A549 treated with GW870086 at 1 μM for 4 hours (cell line): ENCODE results near the gene ENPP3. TPM values are rescaled to one million over a fixed set of nuclear protein-coding genes. Genes with fewer than 3 reads are reported as not detected.

Source experiments
- total RNA-seq: library from RNA; stranded (reverse); fragments of 200-300 nt; extraction: Qiagen RNA extraction; gene quantifications from 5 replicates; pipeline ENCODE4 v1.2.3, GENCODE V29; 2022; ENCODE audit warnings: low read depth

The ENPP3 gene
- total RNA-seq, result 0.05 TPM in 1 of 5 replicates, not detected in the others

DNA sequence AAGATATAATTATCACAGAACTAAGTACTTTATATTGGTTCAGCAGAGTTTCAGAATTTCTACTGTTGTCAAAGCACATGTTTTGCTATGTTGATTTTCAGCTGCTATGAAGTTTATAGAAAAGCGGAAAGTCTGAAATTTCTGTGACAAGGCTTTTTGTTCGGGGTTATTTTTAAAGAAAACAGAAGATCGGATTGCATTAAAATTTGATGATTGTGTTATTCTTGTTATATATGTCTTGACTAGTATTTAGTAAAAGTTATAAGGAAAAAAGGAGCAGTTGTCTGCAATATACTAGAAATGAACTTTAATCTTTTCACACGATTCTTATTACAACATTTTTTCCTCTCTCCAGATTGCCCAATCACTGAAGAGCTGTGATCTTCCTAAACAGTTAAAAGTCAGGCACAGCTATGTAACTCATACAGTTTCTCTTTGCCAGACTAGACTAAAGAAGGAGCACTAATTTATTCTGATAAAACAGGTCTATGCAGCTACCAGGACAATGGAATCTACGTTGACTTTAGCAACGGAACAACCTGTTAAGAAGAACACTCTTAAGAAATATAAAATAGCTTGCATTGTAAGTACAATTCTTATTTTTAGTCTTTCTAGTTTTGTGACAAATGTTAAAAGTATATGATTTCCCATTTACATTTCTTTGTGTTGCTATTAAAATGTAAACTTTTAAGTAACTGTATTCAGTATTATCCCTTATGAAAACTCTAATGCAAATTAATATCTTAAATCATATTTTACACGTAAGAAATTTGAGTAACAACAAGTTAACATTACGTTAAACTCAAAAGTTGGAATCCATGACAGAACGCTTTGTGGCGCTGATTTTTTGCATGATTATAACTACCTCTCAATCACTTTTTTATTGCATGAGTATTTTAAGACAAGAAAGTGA is at the start of gene ENPP3:
ENPP3 (plus strand) TSS at position 423 of the 913 bp plus-strand sequence; CDS start at position 506, 83 bp downstream.

DNA sequence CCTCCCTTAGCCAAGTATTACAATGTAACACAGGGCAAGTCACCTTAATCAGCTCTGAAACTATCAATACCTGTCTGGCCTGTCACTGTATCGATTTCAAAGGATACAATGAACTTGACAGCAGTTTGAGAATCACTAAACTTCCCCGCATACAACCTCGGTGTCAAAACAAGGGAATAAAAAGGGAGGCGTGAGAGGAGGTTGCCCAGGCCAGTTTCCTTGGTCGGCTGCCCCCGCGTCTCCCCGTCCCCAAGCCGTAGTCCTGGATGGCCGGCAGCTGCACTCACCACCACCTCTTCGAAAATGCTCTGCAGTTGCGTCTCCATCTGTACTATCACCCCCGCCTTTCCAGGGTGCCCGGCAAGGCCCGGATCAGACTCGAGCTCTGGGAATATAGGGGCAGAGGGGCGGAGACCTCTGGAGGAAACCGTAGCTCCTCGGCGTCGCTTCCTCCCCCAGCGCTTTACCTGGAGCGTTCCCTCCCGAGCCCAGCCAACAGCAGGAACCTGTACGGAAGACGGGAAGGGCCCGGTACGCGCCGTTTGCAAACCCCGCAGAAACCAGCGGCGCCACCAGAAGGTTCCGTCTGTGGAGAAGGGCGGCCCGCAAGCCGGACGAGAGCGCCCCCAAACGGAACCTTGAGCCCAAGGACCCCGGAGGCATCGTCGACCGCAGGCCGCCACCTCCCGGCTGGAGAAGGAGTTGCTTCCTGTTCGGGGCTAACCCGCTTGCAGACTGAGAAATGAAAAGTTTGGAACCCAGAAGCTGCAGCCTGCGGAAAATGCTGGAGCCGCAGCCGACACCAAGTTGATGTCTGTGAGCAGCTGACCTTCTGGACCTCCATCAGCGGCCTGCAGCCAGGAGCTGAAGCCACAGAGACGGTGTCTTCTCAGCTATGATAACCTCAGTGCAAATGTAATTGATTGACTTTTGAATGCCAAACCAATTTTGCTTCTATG is 9.1 kb upstream of the ENPP3 start, which contains the start of gene MED23:
MED23 (minus strand) TSS at position 519 of the 959 bp plus-strand sequence; CDS start at position 326, 193 bp downstream.

DNA sequence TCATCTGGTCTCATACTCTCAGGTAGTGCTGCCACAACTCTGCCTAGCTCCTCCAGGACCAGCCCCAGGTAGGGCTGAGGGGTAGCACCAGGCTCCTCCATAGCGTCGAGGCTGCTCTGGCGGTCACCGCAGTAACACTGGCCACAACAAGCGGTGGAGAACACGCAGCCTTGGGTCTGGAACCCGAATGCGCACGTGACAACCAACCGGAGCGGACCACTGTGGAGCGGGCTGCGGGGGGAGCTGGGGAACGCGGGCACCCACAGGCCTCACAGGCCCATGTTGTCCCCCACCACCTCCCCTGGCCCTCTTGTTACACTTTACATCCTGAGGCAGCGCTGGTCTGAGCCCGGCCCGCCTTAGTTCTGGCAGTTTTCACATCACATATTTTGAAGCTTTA is 73.8 kb downstream of the ENPP3 start, which contains the start of gene CTAGE9:
CTAGE9 (minus strand) TSS at position 101 of the 400 bp plus-strand sequence; CDS start at position 101, 0 bp downstream.

Other genes starting within 250 kb of the ENPP3 start
- gene ARG1, start 64.1 kb upstream of the ENPP3 start, total RNA-seq, result not detected in 5 replicates
- 5.3 to 8.4 TPM (median 6.9 TPM) in 5 replicates for gene MED23, start 9.1 kb upstream of the ENPP3 start, total RNA-seq
- not detected in 5 replicates for gene OR2A4, start 64.1 kb downstream of the ENPP3 start, total RNA-seq
- gene CTAGE9, start 73.7 kb downstream of the ENPP3 start, total RNA-seq, result not detected in 5 replicates
- 0.87 to 1.6 TPM (median 1.3 TPM) in 5 replicates for gene ENPP1, start 170.7 kb downstream of the ENPP3 start, total RNA-seq